ENCODE data around the gene TRIM56. TPM values are rescaled to one million over a fixed set of nuclear protein-coding genes. Genes with fewer than 3 reads are reported as not detected.
"Not testable (repeated sequence)": the region's sequence is repeated elsewhere in the genome, so short reads cannot be mapped to it uniquely, and the experiment has no call there.

Gene TRIM56
- total RNA-seq, 1 donor from 2014 or later, result 16.0 TPM

- peaks cover 3% of the 10 kb centered on the region for H3K27me3 Mint-ChIP-seq (ENCODE audit: low read depth)
- no peaks in the 10 kb centered on the region for H3K9me3 Mint-ChIP-seq
- DNase-seq (ENCODE audit: low read depth, low spot score), result no peak
- no peak overlapping the region for H3K27ac Mint-ChIP-seq (ENCODE audit: unreplicated experiment)
- H3K4me1 Mint-ChIP-seq, result peaks cover 23% of the 10 kb centered on the region
- no peaks in the 10 kb centered on the region for H3K36me3 Mint-ChIP-seq (ENCODE audit: low read depth)
- no peak for TF ChIP-seq CTCF (conservative IDR thresholded peaks at IDR 0.05)
- H3K4me3 Mint-ChIP-seq, result no peak overlapping the region
These were observed 33.6 kb downstream of the TRIM56 start for GRCh38 chr7:101118856-101119255.

GRCh38 chr7:101119876-101120275 is 34.6 kb downstream of the TRIM56 start:
- no peaks in the 10 kb centered on the region for H3K9me3 Mint-ChIP-seq
- TF ChIP-seq CTCF (conservative IDR thresholded peaks at IDR 0.05), result no peak
- no peak for DNase-seq (ENCODE audit: low read depth, low spot score)
- H3K27me3 Mint-ChIP-seq (ENCODE audit: low read depth), result peaks cover 3% of the 10 kb centered on the region
- peaks cover 28% of the 10 kb centered on the region for H3K4me1 Mint-ChIP-seq
- H3K27ac Mint-ChIP-seq (ENCODE audit: unreplicated experiment), result no peak overlapping the region
- no peaks in the 10 kb centered on the region for H3K36me3 Mint-ChIP-seq (ENCODE audit: low read depth)
- no peak overlapping the region for H3K4me3 Mint-ChIP-seq

DNA sequence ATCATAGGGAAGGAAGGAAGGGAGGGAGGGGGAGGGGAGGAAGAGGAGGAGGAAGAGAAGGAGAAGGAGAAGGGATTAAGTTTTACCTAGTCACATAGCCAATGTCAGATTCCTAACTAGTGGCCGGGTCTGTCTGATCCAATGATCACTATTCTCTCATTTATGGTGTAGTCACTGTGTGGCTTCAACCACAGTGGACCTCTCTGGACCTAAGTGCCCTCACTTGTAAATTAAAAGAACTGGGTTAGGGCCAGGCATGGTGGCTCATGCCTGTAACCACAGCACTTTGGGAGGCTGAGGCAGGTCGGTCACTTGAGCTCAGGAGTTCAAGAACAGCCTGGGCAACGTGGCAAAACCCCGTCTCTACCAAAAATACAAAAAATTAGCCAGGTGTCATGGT is 35.0 kb downstream of the TRIM56 start:
- peaks cover 3% of the 10 kb centered on the region for H3K27me3 Mint-ChIP-seq (ENCODE audit: low read depth)
- H3K36me3 Mint-ChIP-seq (ENCODE audit: low read depth), result no peaks in the 10 kb centered on the region
- H3K4me3 Mint-ChIP-seq, result no peak overlapping the region
- peaks cover 29% of the 10 kb centered on the region for H3K4me1 Mint-ChIP-seq
- no peak for DNase-seq (ENCODE audit: low read depth, low spot score)
- no peak for TF ChIP-seq CTCF (conservative IDR thresholded peaks at IDR 0.05)
- no peaks in the 10 kb centered on the region for H3K9me3 Mint-ChIP-seq
- no peak overlapping the region for H3K27ac Mint-ChIP-seq (ENCODE audit: unreplicated experiment)

GRCh38 chr7:101121631-101121990 is 36.3 kb downstream of the TRIM56 start:
- not testable (repeated sequence) for H3K27ac Mint-ChIP-seq (ENCODE audit: unreplicated experiment); H3K27me3 Mint-ChIP-seq (ENCODE audit: low read depth); DNase-seq (ENCODE audit: low read depth, low spot score); H3K36me3 Mint-ChIP-seq (ENCODE audit: low read depth); H3K4me3 Mint-ChIP-seq; H3K9me3 Mint-ChIP-seq
- peaks cover 37% of the 10 kb centered on the region for H3K4me1 Mint-ChIP-seq

- peaks cover 6% of the 10 kb centered on the region for H3K27me3 Mint-ChIP-seq (ENCODE audit: low read depth)
- no peaks in the 10 kb centered on the region for H3K9me3 Mint-ChIP-seq
- peak overlapping the region; percentile 97 for H3K27ac Mint-ChIP-seq (ENCODE audit: unreplicated experiment)
- DNase-seq (ENCODE audit: low read depth, low spot score), result no peak
- peaks cover 44% of the 10 kb centered on the region for H3K4me1 Mint-ChIP-seq
- H3K4me3 Mint-ChIP-seq, result no peak overlapping the region
- H3K36me3 Mint-ChIP-seq (ENCODE audit: low read depth), result no peaks in the 10 kb centered on the region
- TF ChIP-seq CTCF (conservative IDR thresholded peaks at IDR 0.05), result no peak
These were observed 37.0 kb downstream of the TRIM56 start for GRCh38 chr7:101121991-101122932.
